Activated CD4-positive, alpha-beta T cell treated with anti-CD3 and anti-CD28 coated beads, Interleukin-2, Interleukin-6, amounts not matched to agents 100 ng/mL and 50 ng/mL, durations not matched to agents 16 hours and 8 hours (primary cell): ENCODE measurements around the gene TCF12.

Experiments used
- DNase-seq: peaks from one replicate; pipeline ENCODE4 v3.0.0-alpha.2; 2020

The TCF12 gene

GRCh38 chr15:57227166-57227565, 308.7 kb downstream of the TCF12 start:
- DNase-seq: no peak

DNA sequence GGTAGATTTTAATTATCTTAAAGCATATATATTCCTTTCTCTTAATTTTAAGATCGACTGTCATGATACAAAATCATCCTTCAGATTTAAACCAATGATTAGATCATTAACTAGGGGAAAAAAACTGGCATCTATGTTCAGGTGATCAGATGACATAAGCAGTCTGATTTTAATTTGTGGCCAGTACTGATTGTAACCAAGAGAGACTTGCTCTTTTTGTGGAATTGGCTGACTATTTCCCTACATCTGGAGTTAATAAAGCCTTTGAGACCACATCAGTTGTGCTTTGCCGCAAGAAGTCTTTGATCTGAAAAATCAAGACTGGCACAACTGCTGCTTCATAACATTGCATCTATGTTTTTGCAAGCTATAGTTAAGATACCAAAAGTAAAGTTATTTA, 309.5 kb downstream of the TCF12 start:
- DNase-seq: no peak

DNA sequence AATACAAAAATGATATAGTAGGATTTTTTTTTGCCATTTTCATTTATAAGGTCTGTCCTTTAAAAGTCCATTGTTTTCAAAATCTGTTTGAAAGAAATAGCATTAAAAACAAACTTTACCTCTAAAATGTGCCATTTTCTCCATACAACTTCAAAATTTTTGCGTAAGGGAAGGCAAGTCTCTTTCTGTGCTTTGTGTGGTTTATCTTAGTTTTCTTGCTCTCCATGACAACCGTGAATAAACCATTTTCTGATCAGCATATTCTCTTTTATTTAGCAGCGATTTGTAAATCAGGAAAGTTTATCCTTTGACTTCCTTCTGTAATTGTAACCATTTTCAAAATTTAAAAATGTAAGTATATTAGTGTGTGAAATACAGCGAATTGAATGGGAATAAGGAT, 310.0 kb downstream of the TCF12 start:
- no peak for DNase-seq

DNA sequence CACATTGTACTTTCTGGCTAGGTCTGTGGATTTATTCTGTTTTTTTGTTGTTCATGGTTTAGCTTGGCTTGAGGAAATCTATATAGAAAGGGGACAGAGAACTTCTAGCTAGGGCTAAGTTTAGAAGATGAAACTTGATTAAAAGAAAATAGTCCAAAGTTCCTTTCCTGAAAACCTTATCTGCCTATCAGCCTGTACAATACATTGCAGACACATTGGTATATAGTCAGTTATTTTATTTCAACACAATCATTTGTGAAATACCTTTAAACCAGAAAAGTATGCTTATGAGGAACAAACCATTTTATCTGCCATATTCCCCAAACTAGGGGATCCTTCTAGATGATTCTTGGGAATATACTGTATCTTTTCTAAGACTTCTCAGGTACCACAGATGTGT, 310.6 kb downstream of the TCF12 start:
- DNase-seq: no peak

DNA sequence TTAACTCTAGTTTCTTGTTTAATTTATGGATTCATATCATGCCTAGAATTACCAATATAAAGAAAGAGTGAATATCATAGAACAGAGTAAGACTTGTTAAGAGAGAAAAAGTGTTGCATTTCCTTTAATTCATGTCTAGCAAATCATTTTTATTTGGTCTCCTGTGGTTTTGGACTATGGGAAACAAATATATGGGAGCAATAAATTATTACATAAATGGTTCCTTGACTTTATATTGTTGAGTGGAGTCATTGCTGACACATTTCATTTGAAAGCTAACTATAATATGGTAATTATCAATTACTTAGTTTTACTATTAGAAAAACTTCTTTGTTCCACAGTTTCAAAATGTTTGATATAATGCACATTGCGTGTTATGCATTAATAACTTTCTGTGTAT, 313.1 kb downstream of the TCF12 start:
- no peak for DNase-seq

- DNase-seq: no peak
Measured at GRCh38 chr15:57234156-57234555, 315.7 kb downstream of the TCF12 start.

GRCh38 chr15:57235186-57235585, 316.7 kb downstream of the TCF12 start:
- no peak for DNase-seq

- no peak for DNase-seq
Measured at GRCh38 chr15:57235873-57236272, 317.4 kb downstream of the TCF12 start.

DNA sequence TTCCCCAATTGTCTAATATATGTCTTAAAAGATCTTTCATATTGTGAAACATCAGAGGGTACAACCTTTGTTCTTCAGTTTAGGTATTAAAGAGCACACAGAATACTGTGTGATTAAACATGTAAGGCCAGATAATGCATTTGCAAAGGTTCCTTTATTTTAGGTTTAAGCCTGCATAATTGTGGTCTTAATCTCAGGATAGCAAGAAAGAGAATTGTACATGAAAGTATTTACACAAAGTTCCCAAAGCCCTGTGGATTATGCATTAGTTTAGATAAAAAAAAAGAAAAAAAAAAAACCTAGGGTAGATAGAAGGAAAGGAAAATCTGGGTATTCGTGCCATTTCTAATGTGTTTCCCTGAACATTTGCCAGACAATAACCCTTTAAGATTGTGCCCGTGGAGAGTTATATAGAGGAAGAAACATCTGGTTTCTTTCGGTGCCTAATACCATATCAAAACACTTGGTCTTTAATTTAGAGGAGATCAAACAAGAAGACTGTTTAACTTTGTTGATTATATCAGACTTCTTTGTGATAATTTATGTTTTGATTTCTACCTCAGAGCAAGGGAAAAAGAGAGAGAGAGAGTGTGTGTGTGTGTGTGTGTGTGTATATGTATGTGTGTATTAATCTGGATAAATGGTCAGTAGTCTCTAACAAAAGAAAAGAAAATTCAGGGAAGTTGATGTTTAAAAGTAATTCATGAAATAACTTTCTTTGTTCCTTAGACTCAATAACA, 318.3 kb downstream of the TCF12 start:
- DNase-seq: no peak

GRCh38 chr15:57237301-57237642, 318.8 kb downstream of the TCF12 start:
- DNase-seq: no peak

DNA sequence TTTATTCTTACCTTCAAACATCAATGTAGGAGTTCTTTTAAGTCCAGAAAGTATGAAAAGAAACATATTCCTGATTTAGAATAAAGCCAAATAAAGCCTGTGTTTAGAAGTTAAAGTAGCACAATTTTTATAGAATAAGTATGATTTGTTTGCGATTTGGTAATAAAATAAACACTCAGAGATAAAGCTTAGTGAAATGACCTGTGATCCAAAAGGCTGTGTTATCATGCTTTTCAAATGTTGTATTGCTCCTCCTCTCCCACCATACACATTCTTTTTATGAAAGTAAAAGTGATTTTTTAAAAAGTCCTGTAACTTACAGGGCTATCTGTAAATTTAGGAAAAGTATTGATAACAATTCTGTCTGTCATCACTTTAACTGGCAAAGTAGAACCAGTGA, 319.2 kb downstream of the TCF12 start:
- no peak for DNase-seq

DNA sequence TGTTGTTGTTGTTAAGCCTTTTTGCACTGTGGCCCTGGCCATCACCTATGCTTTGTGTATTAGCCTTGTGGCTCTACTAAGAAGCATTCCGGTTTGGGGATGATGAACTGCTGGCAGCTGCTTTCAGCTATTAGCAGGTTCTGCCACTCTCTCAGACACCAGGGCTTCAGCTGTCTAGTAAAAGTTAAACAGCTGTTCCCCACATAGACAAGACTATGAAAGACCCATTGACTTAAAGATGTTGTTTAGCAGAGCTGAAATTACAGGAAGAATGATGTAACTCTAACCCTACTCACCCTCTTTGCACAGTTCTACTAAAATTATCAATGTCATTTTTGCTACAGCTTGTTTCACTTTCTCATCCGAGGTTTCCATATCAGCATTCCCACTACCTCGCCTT, 326.7 kb downstream of the TCF12 start:
- no peak for DNase-seq

GRCh38 chr15:57245714-57246113, 327.3 kb downstream of the TCF12 start:
- DNase-seq: no peak

GRCh38 chr15:57248074-57248473, 329.6 kb downstream of the TCF12 start:
- DNase-seq: no peak

- DNase-seq: no peak
Measured at GRCh38 chr15:57251308-57251707, 332.9 kb downstream of the TCF12 start.

DNA sequence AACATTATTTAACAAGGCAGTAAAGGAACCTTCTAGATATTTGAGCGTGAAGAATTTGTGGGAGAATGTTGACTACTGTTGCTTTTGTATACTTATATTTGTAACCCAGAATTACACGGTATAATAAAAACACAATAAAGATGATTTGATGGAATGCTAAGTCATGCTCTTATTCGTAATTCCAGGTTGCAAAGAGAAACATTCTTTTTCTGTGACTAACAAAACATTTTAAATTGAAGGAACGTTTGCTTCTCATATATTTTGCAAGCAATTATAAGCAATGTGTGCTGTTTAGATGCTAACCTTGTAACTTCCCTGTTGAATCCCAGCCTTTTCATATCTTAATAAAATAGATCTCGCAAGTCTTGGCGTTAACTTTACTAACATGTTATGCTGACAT, 333.5 kb downstream of the TCF12 start:
- no peak for DNase-seq

DNA sequence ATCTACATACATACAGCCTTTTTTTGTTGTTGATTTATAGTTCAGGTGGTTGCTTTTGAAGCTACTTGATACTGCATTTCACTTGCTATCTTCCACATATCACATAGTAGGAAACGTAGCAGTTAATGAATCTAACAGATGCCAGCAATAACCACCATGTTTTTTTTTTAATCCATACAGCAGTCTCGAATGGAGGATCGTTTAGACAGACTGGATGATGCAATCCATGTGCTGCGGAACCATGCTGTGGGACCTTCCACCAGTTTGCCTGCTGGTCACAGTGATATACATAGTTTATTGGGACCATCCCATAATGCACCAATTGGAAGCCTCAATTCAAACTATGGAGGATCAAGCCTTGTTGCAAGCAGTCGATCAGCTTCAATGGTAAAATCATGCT, 334.6 kb downstream of the TCF12 start:
- DNase-seq: no peak

DNA sequence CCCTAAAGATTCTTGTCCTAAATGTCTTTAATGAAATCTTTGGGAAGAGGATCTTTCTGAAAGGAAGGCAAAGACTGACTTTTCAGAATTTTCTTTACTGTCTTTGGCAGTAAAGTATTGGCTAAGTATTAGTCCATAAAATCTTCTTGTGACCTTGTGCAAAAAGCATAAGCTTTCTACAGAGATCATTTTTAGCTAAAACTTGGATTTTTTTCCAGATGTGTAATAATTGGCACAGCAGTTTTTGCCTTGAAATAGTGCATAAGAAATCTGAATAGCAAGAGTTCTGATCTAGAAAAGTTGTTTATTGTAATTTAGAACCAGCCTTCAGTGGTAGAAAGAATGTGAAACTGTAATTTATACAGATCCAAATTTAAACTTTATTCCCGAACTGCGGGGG, 335.1 kb downstream of the TCF12 start:
- no peak for DNase-seq

DNA sequence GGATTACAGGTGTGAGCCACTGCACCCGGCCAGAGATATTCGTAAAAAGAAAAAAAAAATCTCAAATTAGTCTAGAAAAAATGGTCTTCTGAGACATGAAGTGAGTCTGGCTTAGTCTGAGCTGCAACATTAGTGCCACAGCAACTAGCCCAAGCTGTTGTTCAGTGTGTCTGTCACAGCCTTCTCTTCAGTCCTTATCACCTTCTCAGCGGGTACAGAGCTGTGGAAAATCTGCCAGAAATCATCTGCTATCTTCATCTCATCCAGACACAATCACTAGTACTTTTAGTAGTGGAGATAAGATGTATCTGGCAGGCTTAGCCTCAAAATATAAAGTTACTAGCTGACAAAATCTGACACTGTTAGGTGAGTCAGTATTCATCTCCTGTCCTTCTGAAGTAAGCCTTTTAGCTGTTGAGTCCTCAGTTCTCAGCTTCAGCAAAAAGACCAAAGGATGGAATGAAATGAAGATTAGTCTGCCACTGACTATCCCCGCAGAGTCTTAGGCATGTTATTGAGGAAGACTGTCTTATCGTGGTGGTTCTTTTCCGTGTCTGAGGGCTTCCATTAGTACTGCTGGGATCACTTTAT, 337.4 kb downstream of the TCF12 start:
- no peak for DNase-seq

DNA sequence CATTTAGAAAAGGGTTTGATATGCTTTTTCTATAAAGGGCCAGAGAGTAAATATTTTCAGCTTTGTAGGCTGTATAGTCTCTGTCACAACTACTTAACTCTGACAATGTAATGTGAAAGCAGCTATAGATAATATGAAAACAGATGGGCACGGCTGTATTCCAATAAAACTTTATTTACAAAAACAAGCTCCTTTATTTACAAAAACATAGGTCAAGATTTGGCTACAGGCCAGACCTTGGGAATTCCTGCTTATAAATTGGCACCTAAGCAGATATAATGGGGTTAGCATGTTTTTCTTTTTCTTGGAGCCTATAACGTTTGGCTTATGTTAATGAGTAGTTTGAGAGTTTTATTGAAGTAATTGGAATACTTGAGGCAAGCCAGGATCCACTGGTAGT, 338.5 kb downstream of the TCF12 start:
- DNase-seq: no peak

DNA sequence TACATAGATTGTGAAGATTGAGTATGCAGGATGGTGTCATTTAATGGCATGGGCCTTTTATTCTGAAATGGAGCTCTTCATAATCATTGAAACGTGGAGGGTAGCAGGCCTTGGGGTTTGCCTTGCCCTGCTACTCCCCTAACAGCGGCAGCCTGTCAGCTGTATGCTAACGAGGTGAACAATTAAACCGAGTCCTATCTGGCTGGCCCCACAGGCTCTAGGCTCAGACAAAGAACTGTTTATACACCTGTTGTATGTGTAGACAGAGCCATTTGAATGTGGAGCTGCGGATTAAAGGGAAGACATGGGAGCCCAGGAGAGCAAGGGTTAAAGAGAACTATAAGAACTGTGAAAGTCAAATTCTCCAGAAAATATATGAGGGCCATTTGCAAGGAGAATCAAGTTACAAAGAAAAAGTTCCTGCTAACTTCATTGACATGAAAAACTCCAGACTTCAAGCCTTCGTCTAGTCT, 341.2 kb downstream of the TCF12 start:
- DNase-seq: no peak

DNA sequence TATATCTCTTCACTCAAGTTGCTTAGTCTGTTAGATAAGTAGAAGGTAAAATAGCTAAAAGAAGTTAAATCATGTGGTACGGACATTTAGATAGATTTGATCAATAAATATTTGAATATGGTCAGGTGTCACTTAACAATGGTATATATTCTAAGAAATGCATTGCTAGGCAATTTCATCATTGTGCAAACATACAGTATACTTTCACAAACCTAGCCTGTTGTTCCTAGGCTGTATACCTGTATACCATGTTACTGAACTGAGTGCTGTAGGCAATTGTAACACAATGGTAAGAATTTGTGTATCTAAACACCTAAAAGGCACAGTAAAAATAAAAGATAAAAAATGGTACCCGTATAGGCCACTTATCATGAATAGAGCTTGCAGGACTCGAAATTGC, 345.1 kb downstream of the TCF12 start:
- DNase-seq: no peak

DNA sequence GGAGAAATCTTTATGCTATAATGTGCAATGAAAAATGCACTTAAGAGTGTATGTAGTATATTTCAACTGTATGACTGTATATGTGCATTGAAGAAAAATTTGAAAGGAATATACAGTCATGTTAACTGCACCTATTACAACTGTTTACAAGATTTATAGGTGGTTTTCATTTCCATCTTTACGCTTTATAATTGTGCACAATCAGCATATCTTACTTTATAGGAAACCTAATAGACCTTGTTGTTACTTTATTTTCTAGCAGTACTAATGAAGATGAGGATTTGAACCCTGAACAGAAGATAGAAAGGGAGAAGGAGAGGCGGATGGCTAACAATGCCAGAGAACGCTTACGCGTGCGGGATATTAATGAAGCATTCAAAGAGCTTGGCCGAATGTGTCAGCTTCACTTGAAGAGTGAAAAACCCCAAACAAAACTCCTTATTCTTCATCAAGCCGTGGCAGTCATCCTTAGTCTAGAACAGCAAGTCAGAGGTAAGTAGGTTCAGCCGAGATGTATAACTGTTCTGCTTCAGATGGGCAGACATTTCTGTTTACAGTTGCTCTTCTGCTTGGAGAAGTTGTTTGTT, 354.4 kb downstream of the TCF12 start:
- no peak for DNase-seq

GRCh38 chr15:57273402-57273801, 355.0 kb downstream of the TCF12 start:
- DNase-seq: no peak

GRCh38 chr15:57278439-57278838, 360.0 kb downstream of the TCF12 start:
- no peak for DNase-seq
